Retina (tissue), 1 donor: ENCODE measurements around the gene CRY2.
A peak's percentile ranks its signal among the peaks of the same experiment; 100 is the strongest.

Source experiments
- DNase-seq: peaks from one replicate; pipeline ENCODE4 v3.0.0-alpha.2; 2016

CRY2 gene

GRCh38 chr11:45848654-45849081 lies 1.4 kb downstream of the CRY2 start:
- no peak for DNase-seq

- DNase-seq = no peak
Measured at GRCh38 chr11:45850446-45850845, 3.2 kb downstream of the CRY2 start.

- no peak for DNase-seq
Measured at GRCh38 chr11:45851228-45851627, 4.0 kb downstream of the CRY2 start.

- no peak for DNase-seq
Measured at GRCh38 chr11:45852018-45852711, 4.9 kb downstream of the CRY2 start.

GRCh38 chr11:45852712-45853101 lies 5.4 kb downstream of the CRY2 start:
- DNase-seq = no peak

GRCh38 chr11:45853332-45854219 lies 6.3 kb downstream of the CRY2 start:
- no peak for DNase-seq

- DNase-seq = no peak
Measured at GRCh38 chr11:45855308-45855707, 8.0 kb downstream of the CRY2 start.

GRCh38 chr11:45856044-45856468 lies 8.8 kb downstream of the CRY2 start:
- no peak for DNase-seq

- peak; percentile 66 for DNase-seq
Measured at GRCh38 chr11:45857961-45858474, 10.7 kb downstream of the CRY2 start.

GRCh38 chr11:45858751-45859398 lies 11.6 kb downstream of the CRY2 start:
- DNase-seq = peak; percentile 7

- peak; percentile 82 for DNase-seq
Measured at GRCh38 chr11:45859661-45860140, 12.4 kb downstream of the CRY2 start.

- peak; percentile 2 for DNase-seq
Measured at GRCh38 chr11:45860348-45860747, 13.1 kb downstream of the CRY2 start.

GRCh38 chr11:45860764-45861510 lies 13.7 kb downstream of the CRY2 start:
- no peak for DNase-seq

- no peak for DNase-seq
Measured at GRCh38 chr11:45864041-45864440, 16.8 kb downstream of the CRY2 start.

GRCh38 chr11:45869551-45869950 lies 22.3 kb downstream of the CRY2 start:
- no peak for DNase-seq

- no peak for DNase-seq
Measured at GRCh38 chr11:45870706-45871105, 23.4 kb downstream of the CRY2 start.

- no peak for DNase-seq
Measured at GRCh38 chr11:45871638-45872037, 24.4 kb downstream of the CRY2 start.

GRCh38 chr11:45872651-45873356 lies 25.5 kb downstream of the CRY2 start:
- DNase-seq = peak; percentile 80

GRCh38 chr11:45876401-45876800 lies 29.1 kb downstream of the CRY2 start:
- DNase-seq = no peak

- no peak for DNase-seq
Measured at GRCh38 chr11:45877221-45877620, 29.9 kb downstream of the CRY2 start.

GRCh38 chr11:45877845-45878244 lies 30.6 kb downstream of the CRY2 start:
- no peak for DNase-seq
